Large intestine (tissue), 3 donors: ENCODE data around the gene CALCOCO2. TPM values are rescaled to one million over a fixed set of nuclear protein-coding genes. Genes with fewer than 3 reads are reported as not detected.

Experiments used
- DNase-seq, 2 donors: peaks; one replicate each; pipeline versions ENCODE4 v3.0.0 to v3.0.0-alpha.2; 2013
- H3K27ac ChIP-seq: one replicate; pipeline ENCODE4 v1.5.1; 2013; ENCODE audit warnings: low read length
- H3K27me3 ChIP-seq: 2 replicates; pipeline ENCODE4 v1.6.1; 2013; ENCODE audit warnings: low read length; ENCODE audit not compliant: control insufficient read depth, insufficient read depth
- H3K36me3 ChIP-seq: 2 replicates; pipeline ENCODE4 v1.6.1; 2013; ENCODE audit warnings: low read length; ENCODE audit not compliant: control insufficient read depth, insufficient read depth
- H3K4me1 ChIP-seq: one replicate; pipeline ENCODE4 v1.6.1; 2013; ENCODE audit warnings: low read length; ENCODE audit not compliant: control insufficient read depth, insufficient read depth
- H3K4me3 ChIP-seq: one replicate; pipeline ENCODE4 v1.5.1; 2013; ENCODE audit warnings: low read length
- H3K9me3 ChIP-seq: one replicate; pipeline ENCODE4 v1.6.1; 2013; ENCODE audit warnings: mild to moderate bottlenecking, low read depth, low read length, moderate library complexity; ENCODE audit not compliant: control insufficient read depth
- WGBS: methylation state at CpG from one replicate; pipeline ENCODE4 v1.1.5; 2013; ENCODE audit warnings: low lambda C conversion rate; ENCODE audit not compliant: insufficient coverage; 5-methylcytosine and 5-hydroxymethylcytosine counted together
- polyA plus RNA-seq: library from polyadenylated mRNA; unstranded; fragments of 120-200 nt; gene quantifications from one replicate; pipeline ENCODE4 v1.2.1, GENCODE V29; 2013

CALCOCO2 gene
- polyA plus RNA-seq, 1 donor: 159 TPM

GRCh38 chr17:48910370-48910769 is 79.5 kb downstream of the CALCOCO2 start:
- Histone ChIP-seq H3K4me3 (no peak overlapping the region), H3K4me1 (peaks cover 16% of the 10 kb centered on the region), H3K36me3 (peaks cover 37% of the 10 kb centered on the region), H3K27ac (no peak overlapping the region), H3K27me3 (no peaks in the 10 kb centered on the region), H3K9me3 (no peaks in the 10 kb centered on the region)
- WGBS: no CpG with 5 or more reads among the region's 2 CpGs
- DNase-seq: no peak

DNA sequence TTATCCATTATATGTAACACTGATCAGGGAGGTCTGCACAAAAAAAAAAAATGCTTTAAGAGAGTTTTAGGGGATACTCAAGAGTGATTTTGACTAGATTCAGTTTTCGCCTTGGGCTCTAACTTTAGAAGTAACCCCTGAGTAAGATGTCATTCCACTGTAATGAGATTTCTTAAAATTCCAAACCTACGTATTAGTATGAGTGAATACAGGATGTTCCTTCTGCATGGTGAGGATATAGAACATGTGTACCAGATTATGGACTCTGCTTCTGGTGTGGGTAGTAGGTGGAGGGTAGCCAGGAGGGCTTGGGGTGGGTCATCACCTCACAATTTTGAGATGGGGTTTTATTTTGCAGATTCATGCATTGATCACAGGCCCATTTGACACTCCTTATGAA is 81.6 kb downstream of the CALCOCO2 start:
- Histone ChIP-seq H3K4me3 (no peak overlapping the region), H3K27ac (no peak overlapping the region), H3K27me3 (no peaks in the 10 kb centered on the region), H3K4me1 (peaks cover 16% of the 10 kb centered on the region), H3K9me3 (no peaks in the 10 kb centered on the region), H3K36me3 (peaks cover 57% of the 10 kb centered on the region)
- DNase-seq: no peak
- WGBS: no CpG with 5 or more reads among the region's 2 CpGs

Other genes with a start within 250 kb of the CALCOCO2 start
- gene HOXB3, start 240.8 kb upstream of the CALCOCO2 start, polyA plus RNA-seq: 30.8 TPM
- 25.7 TPM for gene HOXB5, start 237.3 kb upstream of the CALCOCO2 start, polyA plus RNA-seq
- 9.8 TPM for gene HOXB6, start 226.0 kb upstream of the CALCOCO2 start, polyA plus RNA-seq
- 3.5 TPM for gene HOXB7, start 220.0 kb upstream of the CALCOCO2 start, polyA plus RNA-seq
- 1.8 TPM for gene HOXB8, start 215.7 kb upstream of the CALCOCO2 start, polyA plus RNA-seq
- gene HOXB9, start 204.7 kb upstream of the CALCOCO2 start, polyA plus RNA-seq: 0.03 TPM
- not detected for gene PRAC1, start 108.5 kb upstream of the CALCOCO2 start, polyA plus RNA-seq
- gene PRAC2, start 107.8 kb upstream of the CALCOCO2 start, polyA plus RNA-seq: not detected
- gene HOXB13, start 102.3 kb upstream of the CALCOCO2 start, polyA plus RNA-seq: not detected
- gene TTLL6, start 13.8 kb upstream of the CALCOCO2 start, polyA plus RNA-seq: 3.1 TPM
- 200 TPM for gene ATP5MC1, start 61.8 kb downstream of the CALCOCO2 start, polyA plus RNA-seq
- 75.5 TPM for gene UBE2Z, start 77.4 kb downstream of the CALCOCO2 start, polyA plus RNA-seq
- gene SNF8, start 113.8 kb downstream of the CALCOCO2 start, polyA plus RNA-seq: 103 TPM
- gene GIP, start 137.6 kb downstream of the CALCOCO2 start, polyA plus RNA-seq: 98.8 TPM
- 30.7 TPM for gene IGF2BP1, start 166.3 kb downstream of the CALCOCO2 start, polyA plus RNA-seq